Transverse colon (tissue), 3 donors: ENCODE measurements around the gene SEC31B.

Experiments used
- POLR2A ChIP-seq: fragments of 450-650 bp; IDR thresholded peaks from one replicate; pipeline ENCODE4 v1.6.1; 2016; ENCODE audit warnings: antibody characterized with exemption, mild to moderate bottlenecking, moderate library complexity
- TF ChIP-seq, protein P1 (sequence below), 5 experiments: fragments of 200-600 bp in 3 of 5; fragments of 450-650 bp in 2 of 5; sonication (generic) in 3 of 5; IDR thresholded peaks; 1 replicate in 2 of 5; 2 replicates in 3 of 5; pipeline ENCODE4 v1.5.1; 2016 to 2017; ENCODE audit warnings: antibody characterized with exemption in 5 of 5, inconsistent platforms in 3 of 5, mild to moderate bottlenecking in 2 of 5, moderate library complexity in 1 of 5

GRCh38 chr10:100506596-100507356 is 12.9 kb downstream of the SEC31B start:
- TF ChIP-seq, protein P1, sequence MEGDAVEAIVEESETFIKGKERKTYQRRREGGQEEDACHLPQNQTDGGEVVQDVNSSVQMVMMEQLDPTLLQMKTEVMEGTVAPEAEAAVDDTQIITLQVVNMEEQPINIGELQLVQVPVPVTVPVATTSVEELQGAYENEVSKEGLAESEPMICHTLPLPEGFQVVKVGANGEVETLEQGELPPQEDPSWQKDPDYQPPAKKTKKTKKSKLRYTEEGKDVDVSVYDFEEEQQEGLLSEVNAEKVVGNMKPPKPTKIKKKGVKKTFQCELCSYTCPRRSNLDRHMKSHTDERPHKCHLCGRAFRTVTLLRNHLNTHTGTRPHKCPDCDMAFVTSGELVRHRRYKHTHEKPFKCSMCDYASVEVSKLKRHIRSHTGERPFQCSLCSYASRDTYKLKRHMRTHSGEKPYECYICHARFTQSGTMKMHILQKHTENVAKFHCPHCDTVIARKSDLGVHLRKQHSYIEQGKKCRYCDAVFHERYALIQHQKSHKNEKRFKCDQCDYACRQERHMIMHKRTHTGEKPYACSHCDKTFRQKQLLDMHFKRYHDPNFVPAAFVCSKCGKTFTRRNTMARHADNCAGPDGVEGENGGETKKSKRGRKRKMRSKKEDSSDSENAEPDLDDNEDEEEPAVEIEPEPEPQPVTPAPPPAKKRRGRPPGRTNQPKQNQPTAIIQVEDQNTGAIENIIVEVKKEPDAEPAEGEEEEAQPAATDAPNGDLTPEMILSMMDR (IDR thresholded peaks at IDR 0.05), result no peak
- no peak for TF ChIP-seq POLR2A
